IMR-90 (cell line): ENCODE results near the gene CRYBB1. TPM values are rescaled to one million over a fixed set of nuclear protein-coding genes. Genes with fewer than 3 reads are reported as not detected.

Experiments
- ATAC-seq: fragments of 200-7000 bp; cut with Tn5 transposase; 2 replicates; pipeline ENCODE4 v1.9.1; 2020; ENCODE audit warnings: low read depth, mild to moderate bottlenecking, moderate library complexity
- BruUV-seq: library from RNA; stranded (reverse); fragments of 400-500 nt; replicated peaks from 2 replicates; lab custom pipeline; 2021; lab: Mats Ljungman, UMichigan
- CTCF ChIA-PET: fragments of 300-600 bp; formaldehyde crosslinking; extraction: SDS; loops from one replicate; lab custom pipeline; 2021; ENCODE audit warnings: antibody characterized with exemption; lab: Yijun Ruan, JAX
- POLR2A ChIA-PET: fragments of 300-600 bp; sonication (Branson Sonifier 250); formaldehyde crosslinking; loops from one replicate; lab custom pipeline; 2022; ENCODE audit warnings: antibody characterized with exemption; ENCODE audit not compliant: unreplicated experiment; lab: Charles Lee
- DNase-seq: peaks from one replicate; pipeline ENCODE4 v3.0.0; 2013
- H2AFZ ChIP-seq: replicated peaks from 2 replicates; pipeline ENCODE3; 2013; ENCODE audit warnings: low read length, mild to moderate bottlenecking; ENCODE audit not compliant: poor library complexity
- H2AK5ac ChIP-seq: 2 replicates; pipeline ENCODE4 v1.6.1; 2013; ENCODE audit warnings: low read depth, low read length, inconsistent platforms
- H2AK9ac ChIP-seq: replicated peaks from 2 replicates; pipeline ENCODE3; 2013; ENCODE audit warnings: mild to moderate bottlenecking, low read depth, low read length, moderate library complexity; ENCODE audit not compliant: poor library complexity
- H2BK120ac ChIP-seq: 2 replicates; pipeline ENCODE4 v1.6.1; 2013; ENCODE audit warnings: low read depth, low read length, inconsistent platforms
- H2BK15ac ChIP-seq: 3 replicates; pipeline ENCODE4 v1.6.1; 2013; ENCODE audit warnings: low read depth, low read length, inconsistent platforms
- H2BK20ac ChIP-seq: 2 replicates; pipeline ENCODE4 v1.6.1; 2013; ENCODE audit warnings: low read depth, mild to moderate bottlenecking, inconsistent platforms, low read length, moderate library complexity
- H2BK5ac ChIP-seq: 2 replicates; pipeline ENCODE4 v1.6.1; 2013; ENCODE audit warnings: mild to moderate bottlenecking, low read depth, low read length, inconsistent platforms; ENCODE audit not compliant: poor library complexity, severe bottlenecking
- H3K14ac ChIP-seq: replicated peaks from 2 replicates; pipeline ENCODE4 v1.6.1; 2013; ENCODE audit warnings: low read depth, low read length, inconsistent platforms
- H3K18ac ChIP-seq: 2 replicates; pipeline ENCODE4 v1.6.1; 2013; ENCODE audit warnings: low read depth, low read length, control low read depth
- H3K23ac ChIP-seq: 2 replicates; pipeline ENCODE4 v1.6.1; 2013; ENCODE audit warnings: low read depth, low read length, inconsistent platforms
- H3K27ac ChIP-seq: 2 replicates; pipeline ENCODE4 v1.5.1; 2013; ENCODE audit warnings: mild to moderate bottlenecking, control low read depth, low read length; ENCODE audit not compliant: insufficient read depth
- H3K27me3 ChIP-seq: 2 replicates; pipeline ENCODE4 v1.6.1; 2013; ENCODE audit warnings: low read length; ENCODE audit not compliant: control insufficient read depth, insufficient read depth
- H3K36me3 ChIP-seq: 2 replicates; pipeline ENCODE4 v1.6.1; 2013; ENCODE audit warnings: low read length, mixed read lengths; ENCODE audit not compliant: control insufficient read depth, insufficient read depth
- H3K4ac ChIP-seq: 2 replicates; pipeline ENCODE4 v1.6.1; 2013; ENCODE audit warnings: low read depth, low read length, inconsistent platforms
- H3K4me1 ChIP-seq: 2 replicates; pipeline ENCODE4 v1.6.1; 2013; ENCODE audit warnings: low read length, mixed read lengths; ENCODE audit not compliant: control insufficient read depth, insufficient read depth
- H3K4me2 ChIP-seq: 2 replicates; pipeline ENCODE4 v1.6.1; 2013; ENCODE audit warnings: low read depth, mild to moderate bottlenecking, control low read depth, low read length, moderate library complexity
- H3K4me3 ChIP-seq: 2 replicates; pipeline ENCODE4 v1.5.1; 2013; ENCODE audit warnings: low read depth, mild to moderate bottlenecking, control low read depth, low read length, moderate library complexity; ENCODE audit not compliant: insufficient read depth
- H3K56ac ChIP-seq: 2 replicates; pipeline ENCODE4 v1.6.1; 2013; ENCODE audit warnings: low read length, inconsistent platforms; ENCODE audit not compliant: insufficient read depth; ENCODE audit errors: extremely low read depth
- H3K79me1 ChIP-seq, 2 experiments: 2 replicates each; pipeline ENCODE4 v1.6.1; 2013; ENCODE audit warnings: low read length in 2 of 2, inconsistent platforms in 1 of 2, low read depth in 1 of 2
- H3K9ac ChIP-seq: 2 replicates; pipeline ENCODE4 v1.6.1; 2013; ENCODE audit warnings: low read depth, low read length, control low read depth
- H3K9me1 ChIP-seq: 2 replicates; pipeline ENCODE4 v1.6.1; 2013; ENCODE audit warnings: low read length, inconsistent platforms; ENCODE audit not compliant: insufficient read depth
- H3K9me3 ChIP-seq: 2 replicates; pipeline ENCODE4 v1.6.1; 2013; ENCODE audit warnings: low read length; ENCODE audit not compliant: control insufficient read depth, insufficient read depth
- H4K20me1 ChIP-seq: 2 replicates; pipeline ENCODE4 v1.6.1; 2013; ENCODE audit warnings: low read length, inconsistent platforms; ENCODE audit not compliant: insufficient read depth
- H4K5ac ChIP-seq: 2 replicates; pipeline ENCODE4 v1.6.1; 2013; ENCODE audit warnings: mild to moderate bottlenecking, low read depth, low read length, control low read depth
- H4K8ac ChIP-seq, 2 experiments: 2 replicates each; pipeline ENCODE4 v1.6.1; 2013; ENCODE audit warnings: low read depth in 2 of 2, low read length in 2 of 2, control low read depth in 1 of 2, inconsistent platforms in 1 of 2
- H4K91ac ChIP-seq: 2 replicates; pipeline ENCODE4 v1.6.1; 2013; ENCODE audit warnings: low read depth, low read length, inconsistent platforms; ENCODE audit not compliant: insufficient read depth
- CEBPB ChIP-seq: IDR thresholded peaks from 2 replicates; pipeline ENCODE4 v1.6.1; 2012; ENCODE audit warnings: low read depth, low read length, improper control_type of control experiment
- CHD1 ChIP-seq: IDR thresholded peaks from 2 replicates; pipeline ENCODE4 v1.6.1; 2012; ENCODE audit warnings: low read depth, low read length, improper control_type of control experiment
- CTCF ChIP-seq: conservative IDR thresholded peaks from 2 replicates; pipeline ENCODE4 v1.5.1; 2012; ENCODE audit warnings: mild to moderate bottlenecking, low read depth, low read length, improper control_type of control experiment
- MAFK ChIP-seq: IDR thresholded peaks from 2 replicates; pipeline ENCODE4 v1.6.1; 2012; ENCODE audit warnings: low read depth, low read length, improper control_type of control experiment
- MAZ ChIP-seq: IDR thresholded peaks from 2 replicates; pipeline ENCODE4 v1.6.1; 2012; ENCODE audit warnings: low read depth, mild to moderate bottlenecking, low read length, improper control_type of control experiment, moderate library complexity, borderline replicate concordance
- RCOR1 ChIP-seq: IDR thresholded peaks from 2 replicates; pipeline ENCODE4 v1.6.1; 2012; ENCODE audit warnings: mild to moderate bottlenecking, low read length, improper control_type of control experiment; ENCODE audit not compliant: insufficient replicate concordance
- SMC3 ChIP-seq: fragments of 150-350 bp; IDR thresholded peaks from 2 replicates; pipeline ENCODE4 v1.6.1; 2016; ENCODE audit warnings: low read depth, mild to moderate bottlenecking, antibody characterized with exemption, low read length, moderate library complexity
- WGBS, 2 experiments: methylation state at CpG; one replicate each; pipeline versions ENCODE4 v1.1.5 to v1.1.7; 2013; ENCODE audit warnings: missing lambda C conversion rate in 2 of 2; ENCODE audit not compliant: insufficient read length in 1 of 2; ENCODE audit errors: extremely low coverage in 2 of 2; 5-methylcytosine and 5-hydroxymethylcytosine counted together
- dilution Hi-C: fragments of 300-500 bp; cut with HindIII; formaldehyde crosslinking; loops from one replicate; pipeline ENCODE4 v1.14.3; 2018; ENCODE audit warnings: low sequenced_read_pairs; ENCODE audit not compliant: unreplicated experiment
- in situ Hi-C: fragments of 300-500 bp; cut with MboI; formaldehyde crosslinking; loops from 3 replicates; pipeline ENCODE4 v1.14.3; 2019; ENCODE audit warnings: low sequenced_read_pairs, inconsistent platforms, mixed read lengths
- intact Hi-C: fragments of 100-400 bp; cut with micrococcal nuclease; formaldehyde crosslinking; loops from 2 replicates; pipeline ENCODE4 v1.10.0; 2022
- polyA plus RNA-seq, 3 experiments: library from polyadenylated mRNA; depleted of rRNA; stranded (reverse); fragments of >200 nt; gene quantifications; 2 replicates each; pipeline ENCODE4 v1.2.3, GENCODE V29; 2012; ENCODE audit warnings: low replicate concordance in 1 of 3
- total RNA-seq: library from RNA; depleted of rRNA; stranded (reverse); fragments of >200 nt; gene quantifications from 2 replicates; pipeline ENCODE4 v1.2.3, GENCODE V29; 2012
- TF ChIP-seq, protein P1 (sequence below): fragments of 150-350 bp; IDR thresholded peaks from 2 replicates; pipeline ENCODE4 v1.6.1; 2017; ENCODE audit warnings: mild to moderate bottlenecking, antibody characterized with exemption, low read length, low read depth

CRYBB1 gene
- total and polyA plus RNA-seq, 2 of the 4 experiments (the other 2 are of a cell fraction), result not detected

GRCh38 chr22:26619510-26619909, 1.7 kb upstream of the CRYBB1 start:
- dilution Hi-C loops (no loop called here), in situ Hi-C loops (no loop called here), intact Hi-C loops (no loop called here)
- Histone ChIP-seq H2BK5ac (no peak overlapping the region), H4K20me1 (no peaks in the 10 kb centered on the region), H4K8ac (no peak overlapping the region), H3K4ac (no peak overlapping the region), H3K9ac (no peak overlapping the region), H3K56ac (no peak overlapping the region), H2AK5ac (no peak overlapping the region), H3K9me3 (no peaks in the 10 kb centered on the region), H3K27ac (no peak overlapping the region), H3K23ac (no peak overlapping the region), H3K4me2 (no peak overlapping the region), H2BK120ac (no peak overlapping the region), H4K5ac (no peak overlapping the region), H2AFZ (no peak overlapping the region), H3K4me3 (no peak overlapping the region), H3K79me1 (no peaks in the 10 kb centered on the region), H2BK15ac (no peak overlapping the region), H3K18ac (no peak overlapping the region), H3K27me3 (peaks cover 17% of the 10 kb centered on the region), H2BK20ac (no peak overlapping the region), H3K14ac (no peak overlapping the region), H3K36me3 (no peaks in the 10 kb centered on the region), H3K4me1 (no peaks in the 10 kb centered on the region), H2AK9ac (no peak overlapping the region), H3K9me1 (no peaks in the 10 kb centered on the region), H4K91ac (no peak overlapping the region)
- ATAC-seq (no peak), DNase-seq (no peak)
- no CpG with 5 or more reads among the region's 6 CpGs for WGBS, 2 experiments
- ChIA-PET CTCF (interaction anchor here (0.6 kb wide), 1 partner anchor 151 kb away, joined by 3 read pairs; no protein-coding TSS in a partner anchor), POLR2A (no interaction called here)
- TF ChIP-seq RCOR1 (no peak), CHD1 (no peak), CEBPB (no peak), MAZ (no peak), SMC3 (no peak), MAFK (no peak), CTCF (no peak)
- TF ChIP-seq, protein P1, sequence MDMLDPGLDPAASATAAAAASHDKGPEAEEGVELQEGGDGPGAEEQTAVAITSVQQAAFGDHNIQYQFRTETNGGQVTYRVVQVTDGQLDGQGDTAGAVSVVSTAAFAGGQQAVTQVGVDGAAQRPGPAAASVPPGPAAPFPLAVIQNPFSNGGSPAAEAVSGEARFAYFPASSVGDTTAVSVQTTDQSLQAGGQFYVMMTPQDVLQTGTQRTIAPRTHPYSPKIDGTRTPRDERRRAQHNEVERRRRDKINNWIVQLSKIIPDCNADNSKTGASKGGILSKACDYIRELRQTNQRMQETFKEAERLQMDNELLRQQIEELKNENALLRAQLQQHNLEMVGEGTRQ, result no peak
- no TSS peak for BruUV-seq
